GM12865 (cell line): Measurements from ENCODE around the gene IL17RA.
A peak's percentile ranks its signal among the peaks of the same experiment; 100 is the strongest.

Source experiments
- DNase-seq: peaks from one replicate; pipeline ENCODE4 v3.0.0; 2010; ENCODE audit warnings: low read depth
- H3K4me3 ChIP-seq: 2 replicates; pipeline ENCODE4 v1.5.1; 2011; ENCODE audit warnings: mild to moderate bottlenecking, low read depth, low read length, control low read depth
- TF ChIP-seq, protein P1 (sequence below): IDR thresholded peaks from 2 replicates; pipeline ENCODE4 v1.5.1; 2011; ENCODE audit warnings: low read length, control low read depth, low read depth, inconsistent platforms; ENCODE audit not compliant: insufficient read depth; ENCODE audit errors: missing control alignments

IL17RA gene, protein sequence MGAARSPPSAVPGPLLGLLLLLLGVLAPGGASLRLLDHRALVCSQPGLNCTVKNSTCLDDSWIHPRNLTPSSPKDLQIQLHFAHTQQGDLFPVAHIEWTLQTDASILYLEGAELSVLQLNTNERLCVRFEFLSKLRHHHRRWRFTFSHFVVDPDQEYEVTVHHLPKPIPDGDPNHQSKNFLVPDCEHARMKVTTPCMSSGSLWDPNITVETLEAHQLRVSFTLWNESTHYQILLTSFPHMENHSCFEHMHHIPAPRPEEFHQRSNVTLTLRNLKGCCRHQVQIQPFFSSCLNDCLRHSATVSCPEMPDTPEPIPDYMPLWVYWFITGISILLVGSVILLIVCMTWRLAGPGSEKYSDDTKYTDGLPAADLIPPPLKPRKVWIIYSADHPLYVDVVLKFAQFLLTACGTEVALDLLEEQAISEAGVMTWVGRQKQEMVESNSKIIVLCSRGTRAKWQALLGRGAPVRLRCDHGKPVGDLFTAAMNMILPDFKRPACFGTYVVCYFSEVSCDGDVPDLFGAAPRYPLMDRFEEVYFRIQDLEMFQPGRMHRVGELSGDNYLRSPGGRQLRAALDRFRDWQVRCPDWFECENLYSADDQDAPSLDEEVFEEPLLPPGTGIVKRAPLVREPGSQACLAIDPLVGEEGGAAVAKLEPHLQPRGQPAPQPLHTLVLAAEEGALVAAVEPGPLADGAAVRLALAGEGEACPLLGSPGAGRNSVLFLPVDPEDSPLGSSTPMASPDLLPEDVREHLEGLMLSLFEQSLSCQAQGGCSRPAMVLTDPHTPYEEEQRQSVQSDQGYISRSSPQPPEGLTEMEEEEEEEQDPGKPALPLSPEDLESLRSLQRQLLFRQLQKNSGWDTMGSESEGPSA

DNA sequence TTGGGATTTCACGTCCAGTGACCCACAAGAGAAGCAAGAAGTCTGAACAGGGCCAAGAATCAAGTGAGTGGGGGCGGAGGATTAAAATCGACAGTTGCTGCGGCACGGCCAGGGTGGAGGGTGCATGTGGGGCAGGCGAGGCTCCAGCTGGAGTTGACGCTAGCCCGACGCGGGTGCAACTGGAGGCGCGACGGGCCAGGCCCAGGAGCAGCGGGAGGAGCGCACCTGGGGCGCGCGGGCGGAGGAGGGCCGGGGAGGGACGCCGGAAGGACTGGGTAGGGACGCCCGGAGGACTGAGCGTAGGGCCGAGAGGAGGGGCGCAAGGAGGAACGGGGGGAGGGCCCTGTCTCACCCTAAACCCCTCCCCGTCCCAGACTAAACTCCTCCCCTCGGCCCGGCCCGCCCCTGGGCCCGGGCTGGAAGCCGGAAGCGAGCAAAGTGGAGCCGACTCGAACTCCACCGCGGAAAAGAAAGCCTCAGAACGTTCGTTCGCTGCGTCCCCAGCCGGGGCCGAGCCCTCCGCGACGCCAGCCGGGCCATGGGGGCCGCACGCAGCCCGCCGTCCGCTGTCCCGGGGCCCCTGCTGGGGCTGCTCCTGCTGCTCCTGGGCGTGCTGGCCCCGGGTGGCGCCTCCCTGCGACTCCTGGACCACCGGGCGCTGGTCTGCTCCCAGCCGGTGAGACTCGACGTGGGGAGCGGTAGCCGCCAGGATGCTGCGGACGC lies at the start of gene IL17RA:
IL17RA (plus strand) TSS at position 447 of the 723 bp plus-strand sequence; CDS start at position 539, 92 bp downstream.
- peak; percentile 96 for DNase-seq
- H3K4me3 ChIP-seq = peak within 1 kb of the TSS; percentile 94
- TF ChIP-seq, protein P1, sequence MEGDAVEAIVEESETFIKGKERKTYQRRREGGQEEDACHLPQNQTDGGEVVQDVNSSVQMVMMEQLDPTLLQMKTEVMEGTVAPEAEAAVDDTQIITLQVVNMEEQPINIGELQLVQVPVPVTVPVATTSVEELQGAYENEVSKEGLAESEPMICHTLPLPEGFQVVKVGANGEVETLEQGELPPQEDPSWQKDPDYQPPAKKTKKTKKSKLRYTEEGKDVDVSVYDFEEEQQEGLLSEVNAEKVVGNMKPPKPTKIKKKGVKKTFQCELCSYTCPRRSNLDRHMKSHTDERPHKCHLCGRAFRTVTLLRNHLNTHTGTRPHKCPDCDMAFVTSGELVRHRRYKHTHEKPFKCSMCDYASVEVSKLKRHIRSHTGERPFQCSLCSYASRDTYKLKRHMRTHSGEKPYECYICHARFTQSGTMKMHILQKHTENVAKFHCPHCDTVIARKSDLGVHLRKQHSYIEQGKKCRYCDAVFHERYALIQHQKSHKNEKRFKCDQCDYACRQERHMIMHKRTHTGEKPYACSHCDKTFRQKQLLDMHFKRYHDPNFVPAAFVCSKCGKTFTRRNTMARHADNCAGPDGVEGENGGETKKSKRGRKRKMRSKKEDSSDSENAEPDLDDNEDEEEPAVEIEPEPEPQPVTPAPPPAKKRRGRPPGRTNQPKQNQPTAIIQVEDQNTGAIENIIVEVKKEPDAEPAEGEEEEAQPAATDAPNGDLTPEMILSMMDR = no peak

DNA sequence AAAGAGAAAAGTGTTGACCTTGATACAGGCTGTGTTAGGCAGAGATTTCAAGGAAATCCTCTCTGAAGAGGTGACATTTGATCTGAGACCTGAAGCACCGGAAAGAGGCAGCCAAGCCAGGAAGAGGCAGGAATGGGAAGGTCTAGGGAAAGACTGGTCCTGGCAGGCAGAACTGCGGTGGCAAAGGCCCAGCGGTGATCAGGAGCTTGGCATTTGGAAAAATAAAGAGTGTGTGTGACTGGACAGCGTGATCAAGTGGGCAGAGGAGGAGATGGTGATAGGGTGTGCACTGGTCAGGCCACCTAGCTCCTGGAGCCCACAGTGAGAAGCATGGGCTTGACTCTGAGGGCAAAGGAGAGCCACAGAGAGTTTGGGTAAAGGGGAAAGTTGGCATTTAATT lies 49.6 kb upstream of the IL17RA start:
- DNase-seq = no peak
- TF ChIP-seq, protein P1 = no peak
- H3K4me3 ChIP-seq = no peak overlapping the region

DNA sequence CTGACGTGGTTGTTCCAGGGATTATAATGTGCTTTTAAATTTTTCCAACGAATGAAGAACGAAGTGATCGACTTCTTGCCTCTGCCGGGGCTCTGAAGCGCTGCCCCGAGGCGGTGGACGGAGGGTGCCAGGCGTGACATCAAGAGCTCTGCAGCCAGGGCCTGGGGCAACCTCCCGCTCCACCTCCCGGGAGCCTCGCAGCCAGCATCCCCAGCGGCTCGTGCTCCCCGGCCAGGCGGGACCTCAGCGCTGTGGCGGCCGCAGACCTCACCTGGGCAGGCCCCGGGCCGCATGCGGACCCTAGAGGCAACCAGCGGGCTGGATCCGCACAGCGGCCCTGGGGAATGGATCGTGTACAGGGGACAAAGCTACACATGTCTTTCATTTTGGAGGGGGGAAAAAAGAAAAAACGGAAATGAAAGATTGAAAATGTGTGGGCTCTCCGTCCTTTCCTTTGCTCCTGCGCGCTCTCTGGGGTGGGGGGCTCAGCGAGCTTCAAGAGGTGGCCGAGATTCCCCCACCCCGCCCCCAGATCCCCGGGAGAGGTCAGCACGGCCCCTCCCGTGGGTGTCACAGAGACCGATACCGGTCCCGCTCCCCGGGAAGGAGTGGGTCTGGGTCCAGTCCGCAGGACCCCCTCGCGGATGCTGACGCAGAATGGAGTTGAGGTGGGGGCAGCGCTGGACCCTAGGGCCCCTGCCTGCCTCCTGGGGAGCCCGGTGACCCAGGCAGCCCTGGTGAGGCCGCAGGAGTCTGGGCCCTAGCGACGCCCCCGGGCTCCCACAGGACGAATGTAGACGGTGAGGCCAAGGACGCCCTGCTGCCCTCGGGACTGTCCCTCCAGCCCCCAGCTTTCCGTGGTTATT lies 48.6 kb upstream of the IL17RA start:
- H3K4me3 ChIP-seq = peak overlapping the region; percentile 61
- peak; percentile 35 for DNase-seq

DNA sequence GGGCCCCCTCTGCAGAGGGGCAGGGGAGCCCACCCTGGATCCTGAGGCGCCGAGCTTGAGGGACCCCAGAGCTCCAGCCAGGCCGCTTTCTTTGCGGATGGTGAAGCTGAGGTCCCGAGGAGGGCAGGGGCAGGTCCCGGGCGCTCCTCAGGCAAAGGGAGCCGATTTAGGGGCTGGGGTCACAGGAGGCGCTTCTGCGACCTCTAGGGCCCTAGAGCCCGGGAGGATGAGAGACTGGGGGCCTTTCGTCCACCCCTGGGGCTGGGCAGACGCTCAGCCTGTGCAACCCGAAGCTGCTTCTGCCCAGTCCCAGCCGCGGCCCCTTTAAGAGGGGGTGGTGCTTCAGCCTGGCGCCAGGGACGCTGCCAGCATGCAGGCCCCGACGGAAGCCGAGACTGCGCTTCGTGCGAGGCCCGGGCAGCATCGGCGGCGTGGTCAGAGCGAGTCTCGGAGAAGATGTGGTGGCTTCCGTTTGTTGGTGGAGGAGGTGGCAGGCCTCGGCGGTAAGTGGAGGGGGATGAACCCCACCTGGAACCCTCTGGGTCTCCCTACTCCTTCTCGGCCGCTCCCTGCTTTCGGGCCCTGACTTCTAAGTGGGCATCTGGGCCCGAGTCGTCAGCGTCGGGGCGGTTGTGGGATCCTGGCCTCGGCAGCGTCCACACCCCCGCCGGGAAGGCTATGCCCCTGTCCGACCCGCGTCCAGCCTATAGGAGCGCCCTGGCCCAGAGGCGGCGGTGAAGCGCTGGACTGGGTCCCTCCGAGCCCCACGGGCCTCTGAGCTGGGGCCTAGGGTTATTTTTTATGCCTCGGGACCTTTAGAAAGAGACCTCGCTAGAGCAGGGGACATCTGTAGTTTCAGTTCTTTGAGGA lies 47.7 kb upstream of the IL17RA start:
- peak overlapping the region; percentile 61 for H3K4me3 ChIP-seq

DNA sequence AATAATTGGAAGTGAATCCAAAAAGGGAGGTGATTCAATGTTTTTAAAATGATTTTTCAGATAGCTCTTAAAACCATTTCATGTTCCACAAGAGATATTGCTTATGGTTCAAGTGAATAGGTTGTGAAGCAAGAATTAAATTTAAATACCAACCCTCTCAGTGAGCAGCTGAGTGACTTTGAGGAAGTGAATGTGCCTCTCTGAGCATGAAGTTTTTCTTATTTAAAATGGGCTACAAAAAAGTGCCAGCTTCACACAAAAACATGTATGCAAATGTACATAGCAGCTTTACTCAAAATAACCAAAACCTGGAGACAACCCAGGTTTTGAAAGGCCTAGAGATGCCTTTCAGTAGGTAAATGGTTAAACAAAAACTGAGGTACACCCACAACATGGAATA lies 41.3 kb upstream of the IL17RA start:
- TF ChIP-seq, protein P1 = no peak
- no peak for DNase-seq
- H3K4me3 ChIP-seq = no peak overlapping the region

More for the DNA sequence above, 47.7 kb upstream of the IL17RA start:
- DNase-seq = peak; percentile 47

DNA sequence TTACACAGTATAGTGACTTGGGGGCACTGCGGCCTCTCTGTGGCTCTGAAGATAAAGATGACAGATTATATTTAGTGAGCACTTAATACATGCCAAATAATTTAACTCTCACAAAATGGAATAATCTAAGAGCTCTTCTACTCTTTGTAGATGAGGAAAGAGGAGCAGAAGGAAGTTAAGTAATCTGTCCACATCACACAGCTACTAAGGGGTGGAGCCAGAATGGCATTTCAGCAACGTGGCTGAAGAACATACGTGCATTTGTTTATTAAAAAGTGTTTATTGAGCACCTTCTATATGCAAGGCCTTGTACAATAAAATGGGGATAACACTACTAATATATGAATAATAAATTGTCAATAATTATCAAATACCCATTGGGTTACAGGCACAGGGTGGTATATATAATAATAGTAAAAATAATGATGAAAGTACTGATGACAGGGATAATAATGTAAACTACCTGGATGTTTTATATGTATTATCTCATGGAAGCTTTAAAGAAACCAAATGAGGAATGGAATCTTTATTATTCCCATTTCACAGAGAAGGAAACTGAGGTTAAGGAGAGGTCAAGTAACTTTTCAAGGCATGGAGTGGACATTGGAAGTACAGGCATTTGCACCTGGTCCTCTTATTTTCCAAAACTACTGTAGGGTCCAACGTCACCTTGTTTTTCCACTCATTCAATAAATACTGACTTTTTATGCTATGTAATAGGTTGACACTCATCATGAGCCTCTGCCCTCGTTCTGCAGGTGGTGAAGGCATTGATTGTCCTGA lies 38.0 kb upstream of the IL17RA start:
- DNase-seq = no peak
- TF ChIP-seq, protein P1 = no peak
- H3K4me3 ChIP-seq = no peak overlapping the region
